Measurements from ENCODE around the gene ACTR6.
"Not testable (repeated sequence)": the region's sequence is repeated elsewhere in the genome, so short reads cannot be mapped to it uniquely, and the experiment has no call there.

ACTR6 gene

DNA sequence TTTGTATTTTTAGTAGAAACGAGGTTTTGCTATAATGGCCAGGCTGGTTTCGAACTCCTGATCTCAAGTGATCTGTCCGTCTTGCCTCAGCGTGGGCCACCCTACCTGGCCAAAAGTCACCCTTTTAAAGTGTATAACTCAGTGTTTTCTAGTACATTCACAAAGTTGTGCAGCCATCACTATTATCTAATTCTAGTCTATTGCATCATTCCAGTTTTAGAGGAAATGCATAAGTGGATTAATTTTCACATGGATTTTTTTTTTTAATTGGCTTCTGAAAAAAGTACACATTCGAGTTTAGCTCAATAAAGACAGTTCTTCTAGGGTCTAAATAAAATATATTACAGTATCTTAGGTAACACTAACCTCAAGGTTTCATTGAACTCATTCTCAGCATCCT, 62.5 kb downstream of the ACTR6 start:
- no peak overlapping the region for H2AFZ ChIP-seq (ENCODE audit: low read length)
- peaks cover 9% of the 10 kb centered on the region for H4K20me1 ChIP-seq (ENCODE audit: insufficient read depth, low read length, poor library complexity, severe bottlenecking)
- no peaks in the 10 kb centered on the region for H3K36me3 ChIP-seq (ENCODE audit: insufficient read depth, low read length)
- H3K79me2 ChIP-seq (ENCODE audit: insufficient read depth, low read length) = peaks cover 9% of the 10 kb centered on the region
- no peaks in the 10 kb centered on the region for H3K9me2 ChIP-seq (replicated peaks; ENCODE audit: low read depth, low read length)
- H3K4me1 ChIP-seq (ENCODE audit: insufficient read depth, low read length, poor library complexity, severe bottlenecking) = peaks cover 9% of the 10 kb centered on the region
- H3F3A ChIP-seq (ENCODE audit: low read depth) = no peaks in the 10 kb centered on the region
- H3K27me3 ChIP-seq (ENCODE audit: insufficient read depth, low read length, poor library complexity, severe bottlenecking) = no peaks in the 10 kb centered on the region
- no peaks in the 10 kb centered on the region for H3K9me3 ChIP-seq (ENCODE audit: insufficient read depth, low read depth, low read length)
- no peak overlapping the region for H3K9ac ChIP-seq (ENCODE audit: low read depth, low read length, poor library complexity, severe bottlenecking)
- H3K4me2 ChIP-seq (ENCODE audit: low read depth, low read length, poor library complexity, severe bottlenecking) = no peak overlapping the region
- TF ChIP-seq, protein P1, sequence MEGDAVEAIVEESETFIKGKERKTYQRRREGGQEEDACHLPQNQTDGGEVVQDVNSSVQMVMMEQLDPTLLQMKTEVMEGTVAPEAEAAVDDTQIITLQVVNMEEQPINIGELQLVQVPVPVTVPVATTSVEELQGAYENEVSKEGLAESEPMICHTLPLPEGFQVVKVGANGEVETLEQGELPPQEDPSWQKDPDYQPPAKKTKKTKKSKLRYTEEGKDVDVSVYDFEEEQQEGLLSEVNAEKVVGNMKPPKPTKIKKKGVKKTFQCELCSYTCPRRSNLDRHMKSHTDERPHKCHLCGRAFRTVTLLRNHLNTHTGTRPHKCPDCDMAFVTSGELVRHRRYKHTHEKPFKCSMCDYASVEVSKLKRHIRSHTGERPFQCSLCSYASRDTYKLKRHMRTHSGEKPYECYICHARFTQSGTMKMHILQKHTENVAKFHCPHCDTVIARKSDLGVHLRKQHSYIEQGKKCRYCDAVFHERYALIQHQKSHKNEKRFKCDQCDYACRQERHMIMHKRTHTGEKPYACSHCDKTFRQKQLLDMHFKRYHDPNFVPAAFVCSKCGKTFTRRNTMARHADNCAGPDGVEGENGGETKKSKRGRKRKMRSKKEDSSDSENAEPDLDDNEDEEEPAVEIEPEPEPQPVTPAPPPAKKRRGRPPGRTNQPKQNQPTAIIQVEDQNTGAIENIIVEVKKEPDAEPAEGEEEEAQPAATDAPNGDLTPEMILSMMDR (conservative IDR thresholded peaks at IDR 0.05; ENCODE audit: low read length) = no peak
- TF ChIP-seq EZH2phosphoT487 (IDR thresholded peaks at IDR 0.05; ENCODE audit: borderline replicate concordance) = no peak
- H3K4me3 ChIP-seq (ENCODE audit: low read length, poor library complexity, severe bottlenecking) = no peak overlapping the region

DNA sequence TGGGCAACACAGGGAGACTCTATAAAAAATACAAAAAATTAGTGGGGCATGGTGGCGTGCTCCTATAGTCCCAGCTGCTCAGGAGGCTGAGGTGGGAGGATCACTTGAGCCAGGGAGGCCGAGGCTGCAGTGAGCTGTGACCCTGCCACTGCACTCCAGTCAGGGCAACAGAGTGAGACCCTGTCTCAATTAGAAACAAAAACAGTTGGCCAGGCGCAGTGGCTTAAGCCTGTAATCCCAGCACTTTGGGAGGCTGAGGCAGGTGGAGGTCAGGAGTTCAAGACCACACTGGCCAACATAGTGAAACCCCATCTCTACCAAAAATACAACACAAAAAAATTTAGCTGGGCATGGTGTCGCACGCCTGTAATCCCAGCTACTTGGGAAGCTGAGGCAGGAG, 64.5 kb downstream of the ACTR6 start:
- H3K79me2 ChIP-seq (ENCODE audit: insufficient read depth, low read length) = peaks cover 29% of the 10 kb centered on the region
- peaks cover 25% of the 10 kb centered on the region for H4K20me1 ChIP-seq (ENCODE audit: insufficient read depth, low read length, poor library complexity, severe bottlenecking)
- H2AFZ ChIP-seq (ENCODE audit: low read length); H3K9me3 ChIP-seq (ENCODE audit: insufficient read depth, low read depth, low read length); H3F3A ChIP-seq (ENCODE audit: low read depth); H3K4me3 ChIP-seq (ENCODE audit: low read length, poor library complexity, severe bottlenecking); H3K4me2 ChIP-seq (ENCODE audit: low read depth, low read length, poor library complexity, severe bottlenecking); H3K27me3 ChIP-seq (ENCODE audit: insufficient read depth, low read length, poor library complexity, severe bottlenecking); H3K9me2 ChIP-seq (replicated peaks; ENCODE audit: low read depth, low read length); H3K9ac ChIP-seq (ENCODE audit: low read depth, low read length, poor library complexity, severe bottlenecking); H3K36me3 ChIP-seq (ENCODE audit: insufficient read depth, low read length): not testable (repeated sequence)
- H3K4me1 ChIP-seq (ENCODE audit: insufficient read depth, low read length, poor library complexity, severe bottlenecking) = peaks cover 27% of the 10 kb centered on the region

DNA sequence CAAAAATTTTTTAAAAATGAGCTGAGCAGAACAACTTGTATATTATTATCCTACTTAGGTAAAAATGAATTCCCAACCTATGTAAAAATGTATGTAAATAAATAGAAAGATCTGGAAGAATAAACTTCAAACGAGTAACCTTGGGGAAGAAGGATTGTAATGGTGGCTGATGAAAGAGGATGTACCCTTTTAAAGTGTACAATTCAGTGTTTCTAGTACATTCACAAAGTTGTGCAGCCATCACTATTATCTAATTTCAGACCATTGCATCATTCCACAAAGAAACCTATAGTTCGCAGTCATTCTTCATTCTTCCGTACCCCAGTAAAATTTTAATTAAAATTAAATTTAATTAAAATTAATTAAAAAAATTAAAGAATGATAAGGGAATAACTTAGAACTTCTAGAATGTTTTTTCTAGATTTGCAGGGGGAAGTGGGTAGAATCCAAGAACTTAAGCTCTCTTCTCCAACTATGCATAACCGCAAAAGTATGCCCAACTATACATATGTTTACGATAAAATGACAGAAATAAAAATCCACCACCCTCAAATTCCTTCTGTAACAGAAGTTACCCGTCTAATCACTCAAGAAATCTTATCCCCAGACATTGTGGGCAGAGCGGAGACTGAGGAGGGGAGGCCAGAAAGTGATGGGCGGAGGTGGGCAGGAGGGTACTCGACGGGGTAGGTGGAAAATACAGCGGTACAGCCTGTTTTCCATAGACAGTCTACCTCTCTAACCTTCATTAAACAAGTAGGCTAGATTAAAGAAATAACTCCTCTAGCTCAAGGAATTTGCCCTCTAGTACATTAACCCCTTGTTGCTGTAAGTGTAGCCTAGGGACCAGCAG, 65.3 kb downstream of the ACTR6 start:
- H3K4me1 ChIP-seq (ENCODE audit: insufficient read depth, low read length, poor library complexity, severe bottlenecking) = peaks cover 34% of the 10 kb centered on the region
- peak overlapping the region; percentile 99 for H3K4me3 ChIP-seq (ENCODE audit: low read length, poor library complexity, severe bottlenecking)
- peak overlapping the region; percentile 81 for H3K4me2 ChIP-seq (ENCODE audit: low read depth, low read length, poor library complexity, severe bottlenecking)
- H3K9me3 ChIP-seq (ENCODE audit: insufficient read depth, low read depth, low read length) = no peaks in the 10 kb centered on the region
- H3F3A ChIP-seq (ENCODE audit: low read depth) = no peaks in the 10 kb centered on the region
- H3K79me2 ChIP-seq (ENCODE audit: insufficient read depth, low read length) = peaks cover 38% of the 10 kb centered on the region
- peak overlapping the region; percentile 94 for H3K9ac ChIP-seq (ENCODE audit: low read depth, low read length, poor library complexity, severe bottlenecking)
- no peaks in the 10 kb centered on the region for H3K9me2 ChIP-seq (replicated peaks; ENCODE audit: low read depth, low read length)
- TF ChIP-seq, protein P1 (conservative IDR thresholded peaks at IDR 0.05; ENCODE audit: low read length) = no peak
- no peak for TF ChIP-seq EZH2phosphoT487 (IDR thresholded peaks at IDR 0.05; ENCODE audit: borderline replicate concordance)
- no peaks in the 10 kb centered on the region for H3K36me3 ChIP-seq (ENCODE audit: insufficient read depth, low read length)
- H4K20me1 ChIP-seq (ENCODE audit: insufficient read depth, low read length, poor library complexity, severe bottlenecking) = peaks cover 31% of the 10 kb centered on the region
- H2AFZ ChIP-seq (ENCODE audit: low read length) = peak overlapping the region; percentile 97
- H3K27me3 ChIP-seq (ENCODE audit: insufficient read depth, low read length, poor library complexity, severe bottlenecking) = no peaks in the 10 kb centered on the region

DNA sequence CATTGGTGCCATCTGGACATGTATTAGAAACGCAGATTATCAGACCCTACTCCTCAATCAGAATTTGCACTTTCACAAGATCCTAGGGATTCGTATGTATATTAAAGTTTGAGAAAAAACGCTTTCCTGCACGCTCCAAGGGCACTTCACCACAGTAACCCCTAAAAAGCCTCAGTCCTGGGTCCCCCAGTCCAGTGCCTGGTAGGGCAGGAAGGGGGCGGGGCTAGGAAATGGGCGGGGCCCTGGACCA, 65.9 kb downstream of the ACTR6 start:
- Histone ChIP-seq H3K4me1 (ENCODE audit: insufficient read depth, low read length, poor library complexity, severe bottlenecking) (peaks cover 38% of the 10 kb centered on the region), H3K4me2 (ENCODE audit: low read depth, low read length, poor library complexity, severe bottlenecking) (peak overlapping the region; percentile 81), H3K4me3 (ENCODE audit: low read length, poor library complexity, severe bottlenecking) (peak overlapping the region; percentile 99), H3K9me2 (replicated peaks; ENCODE audit: low read depth, low read length) (no peaks in the 10 kb centered on the region), H3K9me3 (ENCODE audit: insufficient read depth, low read depth, low read length) (no peaks in the 10 kb centered on the region), H3K36me3 (ENCODE audit: insufficient read depth, low read length) (no peaks in the 10 kb centered on the region), H3K27me3 (ENCODE audit: insufficient read depth, low read length, poor library complexity, severe bottlenecking) (no peaks in the 10 kb centered on the region), H4K20me1 (ENCODE audit: insufficient read depth, low read length, poor library complexity, severe bottlenecking) (peaks cover 37% of the 10 kb centered on the region), H2AFZ (ENCODE audit: low read length) (peak overlapping the region; percentile 97), H3K9ac (ENCODE audit: low read depth, low read length, poor library complexity, severe bottlenecking) (peak overlapping the region; percentile 94), H3F3A (ENCODE audit: low read depth) (no peaks in the 10 kb centered on the region), H3K79me2 (ENCODE audit: insufficient read depth, low read length) (peaks cover 43% of the 10 kb centered on the region)
- no peak for TF ChIP-seq EZH2phosphoT487 (IDR thresholded peaks at IDR 0.05; ENCODE audit: borderline replicate concordance)
- TF ChIP-seq, protein P1 (conservative IDR thresholded peaks at IDR 0.05; ENCODE audit: low read length) = no peak

All from Loucy (cell line).